Measurements from ENCODE around the gene EVL. TPM values are rescaled to one million over a fixed set of nuclear protein-coding genes. Genes with fewer than 3 reads are reported as not detected.
A peak's percentile ranks its signal among the peaks of the same experiment; 100 is the strongest.

Gene EVL
- total and polyA plus RNA-seq, 4 donors: 54.5 to 99.9 (median 78.2) TPM

DNA sequence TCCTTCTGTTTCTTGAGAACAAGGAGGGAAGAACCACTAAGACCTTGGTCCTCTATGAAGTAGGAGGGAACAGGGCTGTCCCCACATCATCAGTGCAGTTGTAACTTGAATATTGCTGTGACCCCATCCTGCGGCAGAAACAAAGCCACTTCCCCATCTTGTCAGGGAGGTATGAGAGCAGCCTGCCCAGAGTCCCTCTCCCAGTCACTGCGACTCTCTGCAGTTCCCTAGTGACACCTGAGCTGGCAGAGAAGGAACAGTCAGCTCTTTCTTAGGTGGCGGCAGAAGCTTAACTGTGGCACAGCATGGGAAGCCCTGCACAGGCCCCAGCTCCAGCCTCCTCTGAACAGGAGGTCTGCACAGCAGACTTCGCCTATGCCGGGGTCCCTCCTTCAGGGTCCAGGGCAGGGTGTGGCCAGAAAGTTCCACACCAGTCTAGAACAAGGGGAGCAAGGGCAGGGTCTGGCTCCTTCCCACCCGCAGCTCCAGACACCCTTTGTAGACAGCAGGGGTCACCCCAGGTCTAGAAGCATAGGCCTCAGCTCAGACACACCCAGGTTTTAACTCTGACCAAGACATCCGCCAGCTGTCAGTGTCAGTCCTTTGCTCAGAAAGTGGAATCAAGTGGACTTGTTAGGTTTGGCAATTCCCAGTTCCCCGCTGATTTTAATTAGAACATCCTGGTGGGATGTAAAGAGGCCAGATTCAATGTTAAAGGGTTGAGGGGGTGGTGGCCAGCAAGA is 57.4 kb downstream of the EVL start:
- TF ChIP-seq, protein P1, sequence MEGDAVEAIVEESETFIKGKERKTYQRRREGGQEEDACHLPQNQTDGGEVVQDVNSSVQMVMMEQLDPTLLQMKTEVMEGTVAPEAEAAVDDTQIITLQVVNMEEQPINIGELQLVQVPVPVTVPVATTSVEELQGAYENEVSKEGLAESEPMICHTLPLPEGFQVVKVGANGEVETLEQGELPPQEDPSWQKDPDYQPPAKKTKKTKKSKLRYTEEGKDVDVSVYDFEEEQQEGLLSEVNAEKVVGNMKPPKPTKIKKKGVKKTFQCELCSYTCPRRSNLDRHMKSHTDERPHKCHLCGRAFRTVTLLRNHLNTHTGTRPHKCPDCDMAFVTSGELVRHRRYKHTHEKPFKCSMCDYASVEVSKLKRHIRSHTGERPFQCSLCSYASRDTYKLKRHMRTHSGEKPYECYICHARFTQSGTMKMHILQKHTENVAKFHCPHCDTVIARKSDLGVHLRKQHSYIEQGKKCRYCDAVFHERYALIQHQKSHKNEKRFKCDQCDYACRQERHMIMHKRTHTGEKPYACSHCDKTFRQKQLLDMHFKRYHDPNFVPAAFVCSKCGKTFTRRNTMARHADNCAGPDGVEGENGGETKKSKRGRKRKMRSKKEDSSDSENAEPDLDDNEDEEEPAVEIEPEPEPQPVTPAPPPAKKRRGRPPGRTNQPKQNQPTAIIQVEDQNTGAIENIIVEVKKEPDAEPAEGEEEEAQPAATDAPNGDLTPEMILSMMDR (IDR thresholded peaks at IDR 0.05; ENCODE audit: control extremely low read depth, extremely low read depth): no peak
- ATAC-seq (ENCODE audit: insufficient read depth, low FRiP score) (no peak), DNase-seq (peak in 2 of 3 donors; percentile 41 to 61)
- no peaks in the 10 kb centered on the region for H3K27me3 ChIP-seq (ENCODE audit: control insufficient read depth in 3 of 3, insufficient read depth in 3 of 3, low read length in 2 of 3)
- H3K9ac ChIP-seq (ENCODE audit: insufficient read depth in 1 of 2, low read length in 2 of 2): no peak overlapping the region
- H3K36me3 ChIP-seq (ENCODE audit: control insufficient read depth in 4 of 4, insufficient read depth in 4 of 4, low read length in 4 of 4): peaks cover 0 to 31% (median 19%) of the 10 kb centered on the region in 4 donors
- no peak overlapping the region for H3K27ac ChIP-seq (ENCODE audit: low read depth in 1 of 2, low read length in 1 of 2)
- H3K4me3 ChIP-seq: no peak overlapping the region
- H3K9me3 ChIP-seq (ENCODE audit: control insufficient read depth in 4 of 4, insufficient read depth in 3 of 4, low read length in 3 of 4): no peaks in the 10 kb centered on the region
- peaks cover 0 to 11% (median 1%) of the 10 kb centered on the region in 5 donors for H3K4me1 ChIP-seq (ENCODE audit: control insufficient read depth in 5 of 5, insufficient read depth in 5 of 5, low read length in 5 of 5)
- 68 to 80% methylated on average over 8 of the region's 8 CpGs for WGBS, 2 donors

DNA sequence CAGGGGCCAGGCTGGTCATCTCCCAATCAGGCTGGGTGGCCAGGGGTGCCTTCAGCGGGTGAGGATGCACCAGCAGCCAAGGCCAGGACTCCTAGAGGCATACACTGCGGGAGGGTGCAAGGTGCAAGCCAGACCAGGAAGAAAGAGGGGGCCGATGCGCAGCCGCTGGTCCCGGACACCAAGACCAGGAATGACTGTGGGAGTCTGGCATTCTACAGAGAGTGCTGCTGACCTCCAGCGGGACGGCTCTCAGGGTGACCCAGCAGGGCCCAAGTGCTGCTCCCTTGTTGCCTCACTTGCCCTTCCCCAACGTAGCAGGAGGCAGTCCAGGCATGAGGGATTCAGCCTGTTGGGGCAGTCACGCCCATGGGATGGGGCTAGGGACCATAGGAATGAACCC is 58.4 kb downstream of the EVL start:
- Histone ChIP-seq H3K9me3 (ENCODE audit: control insufficient read depth in 4 of 4, insufficient read depth in 3 of 4, low read length in 3 of 4) (no peaks in the 10 kb centered on the region), H3K27ac (ENCODE audit: low read depth in 1 of 2, low read length in 1 of 2) (no peak overlapping the region), H3K9ac (ENCODE audit: insufficient read depth in 1 of 2, low read length in 2 of 2) (no peak overlapping the region), H3K36me3 (ENCODE audit: control insufficient read depth in 4 of 4, insufficient read depth in 4 of 4, low read length in 4 of 4) (peaks cover 0 to 36% (median 21%) of the 10 kb centered on the region in 4 donors), H3K27me3 (ENCODE audit: control insufficient read depth in 3 of 3, insufficient read depth in 3 of 3, low read length in 2 of 3) (no peaks in the 10 kb centered on the region), H3K4me3 (no peak overlapping the region), H3K4me1 (ENCODE audit: control insufficient read depth in 5 of 5, insufficient read depth in 5 of 5, low read length in 5 of 5) (peaks cover 0 to 11% (median 1%) of the 10 kb centered on the region in 5 donors)
- TF ChIP-seq, protein P1 (IDR thresholded peaks at IDR 0.05; ENCODE audit: control extremely low read depth, extremely low read depth): no peak
- ATAC-seq (ENCODE audit: insufficient read depth, low FRiP score) (no peak), DNase-seq (no peak)
- 96 to 99% methylated on average over 10 of the region's 10 CpGs for WGBS, 2 donors

DNA sequence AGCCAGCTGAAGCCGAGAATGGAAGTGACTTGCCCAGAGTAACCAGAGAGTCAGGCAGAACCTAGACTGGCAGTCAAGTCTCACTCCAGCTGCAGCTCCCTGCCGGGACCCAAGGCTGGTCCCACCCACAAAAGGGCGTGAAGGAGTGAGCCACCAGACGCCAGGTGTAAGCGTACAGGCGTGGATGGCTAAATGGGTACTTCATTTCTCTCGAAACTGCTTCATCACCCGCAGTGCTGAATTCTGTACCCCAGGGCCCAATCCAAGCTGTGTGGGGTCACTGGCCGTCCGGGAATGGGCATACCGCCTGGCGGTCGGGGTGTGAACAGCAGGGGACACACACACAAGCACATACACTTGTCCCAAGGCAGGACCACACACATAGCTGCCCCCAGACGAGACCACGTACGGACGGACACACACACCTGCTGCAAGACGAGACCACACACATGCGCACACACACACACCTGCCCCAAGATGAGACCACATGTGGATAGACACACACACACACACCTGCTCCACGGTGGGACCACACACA is 59.4 kb downstream of the EVL start:
- no peak for DNase-seq
- Histone ChIP-seq H3K9me3 (ENCODE audit: control insufficient read depth in 4 of 4, insufficient read depth in 3 of 4, low read length in 3 of 4) (no peaks in the 10 kb centered on the region), H3K27me3 (ENCODE audit: control insufficient read depth in 3 of 3, insufficient read depth in 3 of 3, low read length in 2 of 3) (no peaks in the 10 kb centered on the region), H3K4me1 (ENCODE audit: control insufficient read depth in 5 of 5, insufficient read depth in 5 of 5, low read length in 5 of 5) (peaks cover 0 to 11% (median 1%) of the 10 kb centered on the region in 5 donors), H3K27ac (ENCODE audit: low read depth in 1 of 2, low read length in 1 of 2) (no peak overlapping the region), H3K9ac (ENCODE audit: insufficient read depth in 1 of 2, low read length in 2 of 2) (no peak overlapping the region), H3K36me3 (ENCODE audit: control insufficient read depth in 4 of 4, insufficient read depth in 4 of 4, low read length in 4 of 4) (peaks cover 0 to 39% (median 25%) of the 10 kb centered on the region in 4 donors), H3K4me3 (no peak overlapping the region)
- WGBS, 2 donors: 94 to 96% methylated on average over 20 of the region's 20 CpGs
- TF ChIP-seq, protein P1 (IDR thresholded peaks at IDR 0.05; ENCODE audit: control extremely low read depth, extremely low read depth): no peak
- no peak for ATAC-seq (ENCODE audit: insufficient read depth, low FRiP score)

Data from lung (tissue), 12 donors.